ENCODE measurements around the gene FXR2. TPM values are rescaled to one million over a fixed set of nuclear protein-coding genes. Genes with fewer than 3 reads are reported as not detected.

Gene FXR2
- total RNA-seq, 1 experiment from 2014 or later, result 60.7 TPM

GRCh38 chr17:7586673-7587419, 27.9 kb downstream of the FXR2 start:
- Mint-ChIP-seq H3K9me3 (ENCODE audit: unreplicated experiment) (no peaks in the 10 kb centered on the region), H3K36me3 (ENCODE audit: insufficient read depth, unreplicated experiment) (peaks cover 30% of the 10 kb centered on the region), H3K27me3 (ENCODE audit: insufficient read depth, unreplicated experiment) (no peaks in the 10 kb centered on the region), H3K4me3 (ENCODE audit: unreplicated experiment) (peak overlapping the region; percentile 76), H3K4me1 (ENCODE audit: insufficient read depth, unreplicated experiment) (peaks cover 47% of the 10 kb centered on the region), H3K27ac (ENCODE audit: low read depth, unreplicated experiment) (peak overlapping the region; percentile 86)
- DNase-seq (ENCODE audit: unreplicated experiment), result peak; percentile 88
- intact Hi-C loops (cut with micrococcal nuclease), result loop anchor here (1.0 kb wide), 2 partner anchors 15 to 101 kb away; partner anchors contain the start of gene WRAP53
- TF ChIP-seq, protein P1, sequence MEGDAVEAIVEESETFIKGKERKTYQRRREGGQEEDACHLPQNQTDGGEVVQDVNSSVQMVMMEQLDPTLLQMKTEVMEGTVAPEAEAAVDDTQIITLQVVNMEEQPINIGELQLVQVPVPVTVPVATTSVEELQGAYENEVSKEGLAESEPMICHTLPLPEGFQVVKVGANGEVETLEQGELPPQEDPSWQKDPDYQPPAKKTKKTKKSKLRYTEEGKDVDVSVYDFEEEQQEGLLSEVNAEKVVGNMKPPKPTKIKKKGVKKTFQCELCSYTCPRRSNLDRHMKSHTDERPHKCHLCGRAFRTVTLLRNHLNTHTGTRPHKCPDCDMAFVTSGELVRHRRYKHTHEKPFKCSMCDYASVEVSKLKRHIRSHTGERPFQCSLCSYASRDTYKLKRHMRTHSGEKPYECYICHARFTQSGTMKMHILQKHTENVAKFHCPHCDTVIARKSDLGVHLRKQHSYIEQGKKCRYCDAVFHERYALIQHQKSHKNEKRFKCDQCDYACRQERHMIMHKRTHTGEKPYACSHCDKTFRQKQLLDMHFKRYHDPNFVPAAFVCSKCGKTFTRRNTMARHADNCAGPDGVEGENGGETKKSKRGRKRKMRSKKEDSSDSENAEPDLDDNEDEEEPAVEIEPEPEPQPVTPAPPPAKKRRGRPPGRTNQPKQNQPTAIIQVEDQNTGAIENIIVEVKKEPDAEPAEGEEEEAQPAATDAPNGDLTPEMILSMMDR (IDR thresholded peaks at IDR 0.05; ENCODE audit: unreplicated experiment), result peak; percentile 60
- no TSS peak for BruUV-seq (replicated peaks)
- POLR2A ChIA-PET, result interaction anchor here (0.5 to 14.9 kb wide), 8 partner anchors 9 to 282 kb away, joined by 3 to 303 read pairs (median 28); partner anchors contain the start of genes CD68, FXR2, SAT2 and TP53
- CTCF ChIA-PET, result interaction anchor here (0.6 to 7.7 kb wide), 20 partner anchors 9 to 541 kb away, joined by 3 to 89 read pairs (median 4); partner anchors contain the start of genes CD68, FXR2, SENP3 and TMEM102

GRCh38 chr17:7583253-7584109, 31.2 kb downstream of the FXR2 start, which contains the start of gene MPDU1:
Gene MPDU1, plus strand, starts transcription at chr17:7583852. Its CDS starts 11 bp downstream, at chr17:7583863.
- CTCF ChIA-PET, result interaction anchor here (0.6 to 7.7 kb wide), 5 partner anchors 8 to 1339 kb away, joined by 3 to 89 read pairs (median 3); partner anchors contain the start of genes SAT2, TP53 and WRAP53
- no peaks in the 10 kb centered on the region for H3K9me3 Mint-ChIP-seq (ENCODE audit: unreplicated experiment)
- peak; percentile 98 for DNase-seq (ENCODE audit: unreplicated experiment)
- TF ChIP-seq, protein P1 (IDR thresholded peaks at IDR 0.05; ENCODE audit: unreplicated experiment), result no peak
- POLR2A ChIA-PET, result interaction anchor here (0.7 to 14.9 kb wide), 24 partner anchors 8 to 548 kb away, joined by 3 to 303 read pairs (median 5); partner anchors contain the start of genes CD68, FXR2, NEURL4 and POLR2A
- BruUV-seq (replicated peaks), result TSS peak; percentile 70
- intact Hi-C loops (cut with micrococcal nuclease), result no loop called here
- H3K4me3 Mint-ChIP-seq (ENCODE audit: unreplicated experiment), result peak within 1 kb of the TSS; percentile 93
- no peaks in the 10 kb centered on the region for H3K27me3 Mint-ChIP-seq (ENCODE audit: insufficient read depth, unreplicated experiment)
- H3K27ac Mint-ChIP-seq (ENCODE audit: low read depth, unreplicated experiment), result peak within 1 kb of the TSS; percentile 100
- peaks cover 56% of the 10 kb centered on the region for H3K4me1 Mint-ChIP-seq (ENCODE audit: insufficient read depth, unreplicated experiment)
- H3K36me3 Mint-ChIP-seq (ENCODE audit: insufficient read depth, unreplicated experiment), result peaks cover 45% of the 10 kb centered on the region

- intact Hi-C loops (cut with micrococcal nuclease), result no loop called here
- Mint-ChIP-seq H3K4me3 (ENCODE audit: unreplicated experiment) (peak overlapping the region; percentile 93), H3K4me1 (ENCODE audit: insufficient read depth, unreplicated experiment) (peaks cover 53% of the 10 kb centered on the region), H3K27me3 (ENCODE audit: insufficient read depth, unreplicated experiment) (no peaks in the 10 kb centered on the region), H3K27ac (ENCODE audit: low read depth, unreplicated experiment) (peak overlapping the region; percentile 100), H3K9me3 (ENCODE audit: unreplicated experiment) (no peaks in the 10 kb centered on the region), H3K36me3 (ENCODE audit: insufficient read depth, unreplicated experiment) (peaks cover 54% of the 10 kb centered on the region)
- BruUV-seq (replicated peaks), result no TSS peak
- ChIA-PET CTCF (interaction anchor here (0.6 to 7.7 kb wide), 4 partner anchors 8 to 103 kb away, joined by 3 to 89 read pairs (median 12); partner anchors contain the start of genes TP53 and WRAP53), POLR2A (interaction anchor here (0.7 to 14.9 kb wide), 16 partner anchors 5 to 362 kb away, joined by 3 to 303 read pairs (median 10); partner anchors contain the start of genes CD68, FXR2, MPDU1 and POLR2A)
- TF ChIP-seq, protein P1 (IDR thresholded peaks at IDR 0.05; ENCODE audit: unreplicated experiment), result no peak
- DNase-seq (ENCODE audit: unreplicated experiment), result no peak
Observed at GRCh38 chr17:7582396-7583252, 32.1 kb downstream of the FXR2 start.

Measured in MCF 10A (cell line).